Measurements from ENCODE around the gene MCAM.

The MCAM gene

GRCh38 chr11:119332111-119332765 lies 15.3 kb upstream of the MCAM start:
- H3K27ac Mint-ChIP-seq, result peak overlapping the region; percentile 61
- CTCF ChIA-PET, result interaction anchor here (0.8 to 9.8 kb wide), 2 partner anchors 10 to 142 kb away, joined by 4 to 106 read pairs; no protein-coding TSS in a partner anchor
- peaks cover 7% of the 10 kb centered on the region for H3K36me3 Mint-ChIP-seq
- DNase-seq, result no peak
- H3K27me3 Mint-ChIP-seq, result peaks cover 20% of the 10 kb centered on the region
- H3K9me3 Mint-ChIP-seq, result no peaks in the 10 kb centered on the region
- H3K4me1 Mint-ChIP-seq, result peaks cover 44% of the 10 kb centered on the region
- no peak overlapping the region for H3K4me3 Mint-ChIP-seq

GRCh38 chr11:119330237-119330636 lies 13.3 kb upstream of the MCAM start:
- Mint-ChIP-seq H3K27ac (no peak overlapping the region), H3K9me3 (no peaks in the 10 kb centered on the region), H3K4me1 (peaks cover 24% of the 10 kb centered on the region), H3K27me3 (peaks cover 20% of the 10 kb centered on the region), H3K4me3 (no peak overlapping the region), H3K36me3 (no peaks in the 10 kb centered on the region)
- no peak for DNase-seq
- CTCF ChIA-PET, result interaction anchor here (0.5 kb wide), 1 partner anchor 8 kb away, joined by 3 read pairs; no protein-coding TSS in a partner anchor

GRCh38 chr11:119329320-119329719 lies 12.4 kb upstream of the MCAM start:
- H3K4me1 Mint-ChIP-seq, result peaks cover 16% of the 10 kb centered on the region
- CTCF ChIA-PET, result interaction anchor here (1.0 to 4.0 kb wide), 2 partner anchors 8 to 45 kb away, joined by 3 to 24 read pairs; no protein-coding TSS in a partner anchor
- no peaks in the 10 kb centered on the region for H3K9me3 Mint-ChIP-seq
- DNase-seq, result no peak
- H3K27me3 Mint-ChIP-seq, result peaks cover 20% of the 10 kb centered on the region
- H3K27ac Mint-ChIP-seq, result no peak overlapping the region
- H3K4me3 Mint-ChIP-seq, result no peak overlapping the region
- H3K36me3 Mint-ChIP-seq, result no peaks in the 10 kb centered on the region

- CTCF ChIA-PET, result interaction anchor here (0.6 to 5.8 kb wide), 27 partner anchors 11 to 357 kb away, joined by 3 to 106 read pairs (median 4); partner anchors contain the start of genes CBL, RNF26 and VPS11
- no peak for DNase-seq
- H3K9me3 Mint-ChIP-seq, result no peaks in the 10 kb centered on the region
- H3K27ac Mint-ChIP-seq, result no peak overlapping the region
- peaks cover 33% of the 10 kb centered on the region for H3K4me1 Mint-ChIP-seq
- no peak overlapping the region for H3K4me3 Mint-ChIP-seq
- peaks cover 34% of the 10 kb centered on the region for H3K27me3 Mint-ChIP-seq
- peaks cover 2% of the 10 kb centered on the region for H3K36me3 Mint-ChIP-seq
Observed at GRCh38 chr11:119324189-119324588, 7.3 kb upstream of the MCAM start.

GRCh38 chr11:119323532-119324033 lies 6.7 kb upstream of the MCAM start:
- CTCF ChIA-PET, result interaction anchor here (0.6 to 5.8 kb wide), 37 partner anchors 12 to 357 kb away, joined by 3 to 106 read pairs (median 4); partner anchors contain the start of genes C2CD2L, CBL, RNF26 and VPS11
- Mint-ChIP-seq H3K36me3 (peaks cover 2% of the 10 kb centered on the region), H3K27ac (no peak overlapping the region), H3K27me3 (peaks cover 35% of the 10 kb centered on the region), H3K9me3 (no peaks in the 10 kb centered on the region), H3K4me3 (no peak overlapping the region), H3K4me1 (peaks cover 38% of the 10 kb centered on the region)
- DNase-seq, result peak; percentile 88

GRCh38 chr11:119322921-119323531 lies 6.1 kb upstream of the MCAM start:
- H3K4me3 Mint-ChIP-seq, result no peak overlapping the region
- H3K4me1 Mint-ChIP-seq, result peaks cover 40% of the 10 kb centered on the region
- H3K9me3 Mint-ChIP-seq, result no peaks in the 10 kb centered on the region
- CTCF ChIA-PET, result interaction anchor here (0.8 to 5.8 kb wide), 34 partner anchors 13 to 287 kb away, joined by 3 to 106 read pairs (median 4); partner anchors contain the start of genes C2CD2L, CBL, RNF26 and VPS11
- H3K27me3 Mint-ChIP-seq, result peaks cover 38% of the 10 kb centered on the region
- H3K36me3 Mint-ChIP-seq, result peaks cover 2% of the 10 kb centered on the region
- DNase-seq, result no peak
- H3K27ac Mint-ChIP-seq, result no peak overlapping the region

GRCh38 chr11:119322360-119322739 lies 5.4 kb upstream of the MCAM start:
- H3K36me3 Mint-ChIP-seq, result peaks cover 2% of the 10 kb centered on the region
- H3K27ac Mint-ChIP-seq, result no peak overlapping the region
- peaks cover 45% of the 10 kb centered on the region for H3K27me3 Mint-ChIP-seq
- DNase-seq, result no peak
- no peaks in the 10 kb centered on the region for H3K9me3 Mint-ChIP-seq
- peaks cover 40% of the 10 kb centered on the region for H3K4me1 Mint-ChIP-seq
- no peak overlapping the region for H3K4me3 Mint-ChIP-seq
- CTCF ChIA-PET, result interaction anchor here (0.9 to 5.8 kb wide), 17 partner anchors 13 to 633 kb away, joined by 3 to 106 read pairs (median 10); partner anchors contain the start of genes C2CD2L, CBL and RNF26

- peak overlapping the region; percentile 92 for H3K27ac Mint-ChIP-seq
- peak overlapping the region; percentile 76 for H3K4me3 Mint-ChIP-seq
- peaks cover 59% of the 10 kb centered on the region for H3K27me3 Mint-ChIP-seq
- CTCF ChIA-PET, result interaction anchor here (0.8 to 5.8 kb wide), 16 partner anchors 11 to 631 kb away, joined by 3 to 106 read pairs (median 4); partner anchors contain the start of genes CBL and RNF26
- H3K9me3 Mint-ChIP-seq, result no peaks in the 10 kb centered on the region
- H3K36me3 Mint-ChIP-seq, result peaks cover 2% of the 10 kb centered on the region
- peak; percentile 79 for DNase-seq
- peaks cover 43% of the 10 kb centered on the region for H3K4me1 Mint-ChIP-seq
Observed at GRCh38 chr11:119320776-119321524, 4.0 kb upstream of the MCAM start.

GRCh38 chr11:119320240-119320775 lies 3.4 kb upstream of the MCAM start:
- peak; percentile 24 for DNase-seq
- Mint-ChIP-seq H3K4me3 (peak overlapping the region; percentile 54), H3K9me3 (no peaks in the 10 kb centered on the region), H3K36me3 (peaks cover 2% of the 10 kb centered on the region), H3K4me1 (peaks cover 49% of the 10 kb centered on the region), H3K27me3 (peaks cover 65% of the 10 kb centered on the region), H3K27ac (no peak overlapping the region)
- CTCF ChIA-PET, result interaction anchor here (1.0 to 5.8 kb wide), 7 partner anchors 11 to 115 kb away, joined by 4 to 106 read pairs (median 14); partner anchors contain the start of genes CBL and RNF26

- peak overlapping the region; percentile 54 for H3K4me3 Mint-ChIP-seq
- CTCF ChIA-PET, result interaction anchor here (1.8 kb wide), 1 partner anchor 18 kb away, joined by 9 read pairs; no protein-coding TSS in a partner anchor
- H3K9me3 Mint-ChIP-seq, result no peaks in the 10 kb centered on the region
- no peak for DNase-seq
- H3K4me1 Mint-ChIP-seq, result peaks cover 55% of the 10 kb centered on the region
- H3K27ac Mint-ChIP-seq, result no peak overlapping the region
- peaks cover 2% of the 10 kb centered on the region for H3K36me3 Mint-ChIP-seq
- H3K27me3 Mint-ChIP-seq, result peaks cover 70% of the 10 kb centered on the region
Observed at GRCh38 chr11:119319700-119320239, 2.8 kb upstream of the MCAM start.

GRCh38 chr11:119319136-119319699 lies 2.3 kb upstream of the MCAM start:
- DNase-seq, result no peak
- Mint-ChIP-seq H3K9me3 (no peaks in the 10 kb centered on the region), H3K27me3 (peaks cover 76% of the 10 kb centered on the region), H3K4me3 (peak overlapping the region; percentile 28), H3K27ac (peak overlapping the region; percentile 77), H3K4me1 (peaks cover 58% of the 10 kb centered on the region), H3K36me3 (peaks cover 2% of the 10 kb centered on the region)
- CTCF ChIA-PET, result interaction anchor here (0.9 to 1.8 kb wide), 2 partner anchors 19 to 36 kb away, joined by 3 to 9 read pairs; no protein-coding TSS in a partner anchor

GRCh38 chr11:119318240-119319135 lies 1.6 kb upstream of the MCAM start:
- Mint-ChIP-seq H3K36me3 (peaks cover 2% of the 10 kb centered on the region), H3K27ac (peak overlapping the region; percentile 77), H3K4me1 (peaks cover 57% of the 10 kb centered on the region), H3K27me3 (peaks cover 75% of the 10 kb centered on the region), H3K9me3 (no peaks in the 10 kb centered on the region), H3K4me3 (peak overlapping the region; percentile 6)
- DNase-seq, result peak; percentile 38
- CTCF ChIA-PET, result interaction anchor here (0.9 to 1.8 kb wide), 3 partner anchors 20 to 35 kb away, joined by 3 to 9 read pairs (median 3); no protein-coding TSS in a partner anchor
